Endothelial cell of umbilical vein (primary cell): Measurements from ENCODE around the gene WRAP53. TPM values are rescaled to one million over a fixed set of nuclear protein-coding genes. Genes with fewer than 3 reads are reported as not detected.

Experiments used
- BruUV-seq: library from RNA; stranded (reverse); fragments of 400-500 nt; replicated peaks from 2 replicates; lab custom pipeline; 2021; lab: Mats Ljungman, UMichigan
- CTCF ChIA-PET: fragments of 300-600, 350-600 bp; sonication (Branson Sonifier 250); formaldehyde crosslinking; loops from one replicate; lab custom pipeline; 2021; ENCODE audit warnings: antibody characterized with exemption, inconsistent platforms; lab: Charles Lee
- POLR2A ChIA-PET: fragments of 300-600, 350-600 bp; sonication (Branson Sonifier 250); formaldehyde crosslinking; loops from one replicate; lab custom pipeline; 2021; ENCODE audit warnings: antibody characterized with exemption, inconsistent platforms; lab: Charles Lee
- DNase-seq: peaks from one replicate; pipeline ENCODE4 v3.0.0-alpha.2; 2011; ENCODE audit warnings: low read depth, low spot score
- FAIRE-seq: peaks from 2 replicates; lab custom pipeline; 2011; peaks lifted over from hg19 to GRCh38; lab: Jason Lieb, UNC
- H2AFZ ChIP-seq: 2 replicates; pipeline ENCODE4 v1.6.0; 2012; ENCODE audit warnings: low read depth, low read length, control low read depth, inconsistent platforms
- H3K27ac ChIP-seq: 2 replicates; pipeline ENCODE4 v1.5.1; 2011; ENCODE audit warnings: low read depth, mild to moderate bottlenecking, control low read depth, low read length, moderate library complexity; ENCODE audit not compliant: insufficient read depth
- H3K27me3 ChIP-seq, 2 experiments: 2 replicates each; pipeline versions ENCODE4 v1.6.0 to v1.6.1; 2011; ENCODE audit warnings: low read length in 2 of 2, mixed read lengths in 1 of 2; ENCODE audit not compliant: control insufficient read depth in 2 of 2, insufficient read depth in 2 of 2
- H3K36me3 ChIP-seq, 2 experiments: 2 replicates in 1 of 2; 3 replicates in 1 of 2; pipeline ENCODE4 v1.5.1; 2011; ENCODE audit warnings: low read length in 2 of 2, mild to moderate bottlenecking in 1 of 2, moderate library complexity in 1 of 2; ENCODE audit not compliant: control insufficient read depth in 2 of 2, insufficient read depth in 2 of 2; ENCODE audit errors: extremely low read depth in 1 of 2
- H3K4me1 ChIP-seq: 3 replicates; pipeline ENCODE4 v1.5.1; 2011; ENCODE audit warnings: mild to moderate bottlenecking, low read length; ENCODE audit not compliant: control insufficient read depth, insufficient read depth; ENCODE audit errors: extremely low read depth
- H3K4me2 ChIP-seq: 2 replicates; pipeline ENCODE4 v1.6.1; 2011; ENCODE audit warnings: low read length, control low read depth, mixed read lengths; ENCODE audit not compliant: insufficient read depth
- H3K4me3 ChIP-seq, 3 experiments: fragments of 200-600 bp in 1 of 3; sonication (generic), shearing (Covaris generic) in 1 of 3; replicated peaks in 1 of 3; 2 replicates each; pipeline ENCODE4 v1.5.1; 2011 to 2016; ENCODE audit warnings: control low read depth in 3 of 3, low read length in 3 of 3, mild to moderate bottlenecking in 2 of 3, inconsistent platforms in 1 of 3, low read depth in 1 of 3, moderate library complexity in 1 of 3; ENCODE audit not compliant: insufficient read depth in 1 of 3
- H3K79me2 ChIP-seq: 2 replicates; pipeline ENCODE4 v1.6.0; 2012; ENCODE audit warnings: low read length, inconsistent platforms; ENCODE audit not compliant: control insufficient read depth, insufficient read depth
- H3K9ac ChIP-seq: replicated peaks from 2 replicates; pipeline ENCODE3; 2011; ENCODE audit warnings: low read length, control low read depth; ENCODE audit not compliant: insufficient read depth; ENCODE audit errors: extremely low read depth
- H3K9me1 ChIP-seq: replicated peaks from 3 replicates; pipeline ENCODE4 v1.6.0; 2011; ENCODE audit warnings: mild to moderate bottlenecking, low read length; ENCODE audit not compliant: control insufficient read depth, insufficient read depth; ENCODE audit errors: extremely low read depth
- H3K9me3 ChIP-seq: replicated peaks from 2 replicates; pipeline ENCODE4 v1.5.1; 2012; ENCODE audit warnings: low read length, inconsistent platforms; ENCODE audit not compliant: control insufficient read depth, insufficient read depth
- H4K20me1 ChIP-seq: replicated peaks from 2 replicates; pipeline ENCODE3; 2011; ENCODE audit warnings: mild to moderate bottlenecking, low read length; ENCODE audit not compliant: control insufficient read depth, insufficient read depth; ENCODE audit errors: extremely low read depth
- EZH2 ChIP-seq: IDR thresholded peaks from 2 replicates; pipeline ENCODE4 v1.6.1; 2012; ENCODE audit warnings: borderline replicate concordance, low read depth, mild to moderate bottlenecking, moderate library complexity, low read length, inconsistent platforms; ENCODE audit not compliant: severe bottlenecking
- FOS ChIP-seq: IDR thresholded peaks from 2 replicates; pipeline ENCODE4 v1.6.1; 2011; ENCODE audit warnings: mild to moderate bottlenecking, low read length, moderate library complexity, borderline replicate concordance; ENCODE audit not compliant: insufficient read depth
- JUN ChIP-seq: IDR thresholded peaks from 2 replicates; pipeline ENCODE4 v1.6.1; 2011; ENCODE audit warnings: borderline replicate concordance, low read depth; ENCODE audit not compliant: insufficient read length, insufficient read depth
- MAX ChIP-seq: IDR thresholded peaks from 2 replicates; pipeline ENCODE4 v1.6.1; 2011; ENCODE audit not compliant: insufficient read depth, insufficient read length
- MYC ChIP-seq: IDR thresholded peaks from one replicate; pipeline ENCODE4 v1.6.1; 2011; ENCODE audit warnings: mild to moderate bottlenecking, low read depth, low read length
- POLR2A ChIP-seq: IDR thresholded peaks from 2 replicates; pipeline ENCODE4 v1.6.1; 2012; ENCODE audit warnings: low read depth, mild to moderate bottlenecking, control low read depth, low read length
- dilution Hi-C: fragments of 300-500 bp; cut with MboI; formaldehyde crosslinking; loops from one replicate; pipeline ENCODE4 v1.15.0; 2019; ENCODE audit warnings: low sequenced_read_pairs; ENCODE audit not compliant: extremely low pct_ligation_motif_present
- intact Hi-C: fragments of 100-400 bp; cut with micrococcal nuclease; formaldehyde crosslinking; loops from one replicate; pipeline ENCODE4 v1.10.0; 2022
- polyA plus RNA-seq, 4 experiments: library from polyadenylated mRNA; depleted of rRNA in 3 of 4; stranded (reverse) in 3 of 4; unstranded in 1 of 4; fragments of >200 nt; gene quantifications; 2 replicates each; pipeline versions ENCODE4 v1.2.1 to v1.2.3, GENCODE V29; 2011 to 2012; ENCODE audit warnings: missing spikeins in 1 of 4
- total RNA-seq: library from RNA; stranded (reverse); gene quantifications from 2 replicates; pipeline ENCODE4 v1.2.3, GENCODE V29; 2021

Gene WRAP53
- total and polyA plus RNA-seq, 2 donors (not counting 3 experiments of a cell fraction or from before 2014, with no cell fraction given): 17.9 to 28.0 TPM

- no peak overlapping the region for H3K4me2 ChIP-seq
- no peak overlapping the region for H3K4me3 ChIP-seq
Measured at GRCh38 chr17:7748076-7748775, 59.9 kb downstream of the WRAP53 start.

GRCh38 chr17:7750321-7750821 is 62.1 kb downstream of the WRAP53 start:
- DNase-seq: peak; percentile 51
- ChIA-PET CTCF (interaction anchor here (9.7 kb wide), 1 partner anchor 32 kb away, joined by 236 read pairs; no protein-coding TSS in a partner anchor), POLR2A (no interaction called here)
- H3K79me2 ChIP-seq: no peaks in the 10 kb centered on the region
- H3K9me1 ChIP-seq: no peaks in the 10 kb centered on the region
- BruUV-seq: no TSS peak
- H3K4me3 ChIP-seq: no peak overlapping the region
- no peak for FAIRE-seq
- no peak overlapping the region for H3K9ac ChIP-seq
- H4K20me1 ChIP-seq: no peaks in the 10 kb centered on the region
- peaks cover 12% of the 10 kb centered on the region for H3K4me1 ChIP-seq
- no peaks in the 10 kb centered on the region for H3K27me3 ChIP-seq
- intact Hi-C loops: no loop called here
- no peaks in the 10 kb centered on the region for H3K36me3 ChIP-seq
- TF ChIP-seq EZH2 (no peak), JUN (no peak), FOS (peak; percentile 35)
- no peak overlapping the region for H3K27ac ChIP-seq
- H2AFZ ChIP-seq: no peak overlapping the region
- dilution Hi-C loops: no loop called here
- H3K9me3 ChIP-seq: no peaks in the 10 kb centered on the region
- H3K4me2 ChIP-seq: peak overlapping the region; percentile 8

More at GRCh38 chr17:7748076-7748775, 59.9 kb downstream of the WRAP53 start:
- TF ChIP-seq JUN (no peak), POLR2A (no peak), FOS (no peak), MAX (no peak), MYC (no peak), EZH2 (no peak)
- no TSS peak for BruUV-seq
- DNase-seq (no peak), FAIRE-seq (no peak)
- intact Hi-C loops: no loop called here
- Histone ChIP-seq H3K4me1 (peaks cover 17% of the 10 kb centered on the region), H4K20me1 (no peaks in the 10 kb centered on the region), H3K9ac (no peak overlapping the region), H3K9me1 (no peaks in the 10 kb centered on the region), H3K27me3 (no peaks in the 10 kb centered on the region), H3K9me3 (no peaks in the 10 kb centered on the region), H3K36me3 (no peaks in the 10 kb centered on the region), H2AFZ (no peak overlapping the region), H3K27ac (no peak overlapping the region), H3K79me2 (no peaks in the 10 kb centered on the region)
- ChIA-PET POLR2A (no interaction called here), CTCF (interaction anchor here (0.8 to 9.7 kb wide), 2 partner anchors 34 to 242 kb away, joined by 3 to 236 read pairs; no protein-coding TSS in a partner anchor)
- dilution Hi-C loops: no loop called here

Other genes with a start within 250 kb of the WRAP53 start
- gene FGF11, start 249.0 kb upstream of the WRAP53 start, total RNA-seq: 1.8 TPM in 1 of 2 replicates, not detected in the other
- gene FGF11, start 249.0 kb upstream of the WRAP53 start, polyA plus RNA-seq: 0.70 and 0.92 TPM in 2 replicates
- gene CHRNB1, start 243.4 kb upstream of the WRAP53 start, total RNA-seq: 5.4 and 5.6 TPM in 2 replicates
- gene CHRNB1, start 243.4 kb upstream of the WRAP53 start, polyA plus RNA-seq: 9.3 and 9.6 TPM in 2 replicates
- 26.5 and 27.4 TPM in 2 replicates for gene ZBTB4, start 208.8 kb upstream of the WRAP53 start, total RNA-seq
- 15.1 and 15.7 TPM in 2 replicates for gene ZBTB4, start 208.8 kb upstream of the WRAP53 start, polyA plus RNA-seq
- gene SLC35G6, start 207.0 kb upstream of the WRAP53 start, total RNA-seq: not detected in 2 replicates
- not detected in 2 replicates for gene SLC35G6, start 207.0 kb upstream of the WRAP53 start, polyA plus RNA-seq
- gene POLR2A, start 204.1 kb upstream of the WRAP53 start, total RNA-seq: 145 and 151 TPM in 2 replicates
- gene POLR2A, start 204.1 kb upstream of the WRAP53 start, polyA plus RNA-seq: 25.1 and 45.9 TPM in 2 replicates
- gene TNFSF12, start 139.4 kb upstream of the WRAP53 start, total RNA-seq: 21.0 and 28.4 TPM in 2 replicates
- gene TNFSF12, start 139.4 kb upstream of the WRAP53 start, polyA plus RNA-seq: 39.4 and 40.5 TPM in 2 replicates
- gene TNFSF13, start 129.7 kb upstream of the WRAP53 start, total RNA-seq: 3.7 and 5.4 TPM in 2 replicates
- gene TNFSF13, start 129.7 kb upstream of the WRAP53 start, polyA plus RNA-seq: 3.6 and 4.3 TPM in 2 replicates
- 56.5 and 63.4 TPM in 2 replicates for gene SENP3, start 126.6 kb upstream of the WRAP53 start, total RNA-seq
- gene SENP3, start 126.6 kb upstream of the WRAP53 start, polyA plus RNA-seq: 91.6 and 96.5 TPM in 2 replicates
- 2.9 and 4.5 TPM in 2 replicates for gene CD68, start 108.8 kb upstream of the WRAP53 start, total RNA-seq
- gene CD68, start 108.8 kb upstream of the WRAP53 start, polyA plus RNA-seq: 29.1 and 30.8 TPM in 2 replicates
- 61.2 and 78.0 TPM in 2 replicates for gene MPDU1, start 104.6 kb upstream of the WRAP53 start, total RNA-seq
- 368 and 384 TPM in 2 replicates for gene MPDU1, start 104.6 kb upstream of the WRAP53 start, polyA plus RNA-seq
- gene SOX15, start 98.4 kb upstream of the WRAP53 start, total RNA-seq: 0.39 and 0.46 TPM in 2 replicates
- 0.19 and 0.26 TPM in 2 replicates for gene SOX15, start 98.4 kb upstream of the WRAP53 start, polyA plus RNA-seq
- gene FXR2, start 73.6 kb upstream of the WRAP53 start, total RNA-seq: 33.1 and 40.1 TPM in 2 replicates
- 48.9 and 59.9 TPM in 2 replicates for gene FXR2, start 73.6 kb upstream of the WRAP53 start, polyA plus RNA-seq
- gene SAT2, start 60.7 kb upstream of the WRAP53 start, total RNA-seq: 51.8 and 52.5 TPM in 2 replicates
- gene SAT2, start 60.7 kb upstream of the WRAP53 start, polyA plus RNA-seq: 27.9 and 38.0 TPM in 2 replicates
- gene SHBG, start 58.3 kb upstream of the WRAP53 start, total RNA-seq: not detected in 2 replicates
- gene SHBG, start 58.3 kb upstream of the WRAP53 start, polyA plus RNA-seq: 0.32 and 0.51 TPM in 2 replicates
- gene ATP1B2, start 37.6 kb upstream of the WRAP53 start, total RNA-seq: not detected in 2 replicates
- 0.06 TPM in 1 of 2 replicates, not detected in the other for gene ATP1B2, start 37.6 kb upstream of the WRAP53 start, polyA plus RNA-seq
- gene TP53, start 987 bp upstream of the WRAP53 start, total RNA-seq: 128 and 138 TPM in 2 replicates
- 82.1 and 85.5 TPM in 2 replicates for gene TP53, start 987 bp upstream of the WRAP53 start, polyA plus RNA-seq
- gene EFNB3, start 16.7 kb downstream of the WRAP53 start, total RNA-seq: 1.1 and 1.4 TPM in 2 replicates
- 2.9 and 3.1 TPM in 2 replicates for gene EFNB3, start 16.7 kb downstream of the WRAP53 start, polyA plus RNA-seq
- gene DNAH2, start 29.3 kb downstream of the WRAP53 start, total RNA-seq: 0.11 TPM in 1 of 2 replicates, not detected in the other
- 0.06 and 0.10 TPM in 2 replicates for gene DNAH2, start 29.3 kb downstream of the WRAP53 start, polyA plus RNA-seq
- gene KDM6B, start 145.7 kb downstream of the WRAP53 start, total RNA-seq: 17.8 and 19.2 TPM in 2 replicates
- 1.8 and 2.0 TPM in 2 replicates for gene KDM6B, start 145.7 kb downstream of the WRAP53 start, polyA plus RNA-seq
- 39.2 and 53.4 TPM in 2 replicates for gene TMEM88, start 166.6 kb downstream of the WRAP53 start, total RNA-seq
- gene TMEM88, start 166.6 kb downstream of the WRAP53 start, polyA plus RNA-seq: 165 and 185 TPM in 2 replicates
- gene NAA38, start 169.1 kb downstream of the WRAP53 start, total RNA-seq: 119 TPM in 2 replicates
- gene NAA38, start 169.1 kb downstream of the WRAP53 start, polyA plus RNA-seq: 267 and 363 TPM in 2 replicates
- 16.8 and 18.1 TPM in 2 replicates for gene CYB5D1, start 169.5 kb downstream of the WRAP53 start, total RNA-seq
- 7.7 and 9.4 TPM in 2 replicates for gene CYB5D1, start 169.5 kb downstream of the WRAP53 start, polyA plus RNA-seq
- gene CHD3, start 200.3 kb downstream of the WRAP53 start, total RNA-seq: 185 and 189 TPM in 2 replicates
- gene CHD3, start 200.3 kb downstream of the WRAP53 start, polyA plus RNA-seq: 102 and 108 TPM in 2 replicates
- gene RNF227, start 227.8 kb downstream of the WRAP53 start, total RNA-seq: 0.58 TPM in 2 replicates
- 0.76 TPM in 2 replicates for gene RNF227, start 227.8 kb downstream of the WRAP53 start, polyA plus RNA-seq
- 2.4 and 4.2 TPM in 2 replicates for gene KCNAB3, start 241.4 kb downstream of the WRAP53 start, total RNA-seq
- 1.3 and 2.1 TPM in 2 replicates for gene KCNAB3, start 241.4 kb downstream of the WRAP53 start, polyA plus RNA-seq
- 139 and 146 TPM in 2 replicates for gene TRAPPC1, start 243.5 kb downstream of the WRAP53 start, total RNA-seq
- 250 and 272 TPM in 2 replicates for gene TRAPPC1, start 243.5 kb downstream of the WRAP53 start, polyA plus RNA-seq
- 45.0 and 47.2 TPM in 2 replicates for gene CNTROB, start 243.7 kb downstream of the WRAP53 start, total RNA-seq
- gene CNTROB, start 243.7 kb downstream of the WRAP53 start, polyA plus RNA-seq: 24.9 and 27.8 TPM in 2 replicates